ENCODE measurements around the gene LUZP1. TPM values are rescaled to one million over a fixed set of nuclear protein-coding genes. Genes with fewer than 3 reads are reported as not detected.
A peak's percentile ranks its signal among the peaks of the same experiment; 100 is the strongest.

Gene LUZP1
- total and polyA plus RNA-seq, 2 experiments from 2014 or later = 45.7 to 152 TPM

DNA sequence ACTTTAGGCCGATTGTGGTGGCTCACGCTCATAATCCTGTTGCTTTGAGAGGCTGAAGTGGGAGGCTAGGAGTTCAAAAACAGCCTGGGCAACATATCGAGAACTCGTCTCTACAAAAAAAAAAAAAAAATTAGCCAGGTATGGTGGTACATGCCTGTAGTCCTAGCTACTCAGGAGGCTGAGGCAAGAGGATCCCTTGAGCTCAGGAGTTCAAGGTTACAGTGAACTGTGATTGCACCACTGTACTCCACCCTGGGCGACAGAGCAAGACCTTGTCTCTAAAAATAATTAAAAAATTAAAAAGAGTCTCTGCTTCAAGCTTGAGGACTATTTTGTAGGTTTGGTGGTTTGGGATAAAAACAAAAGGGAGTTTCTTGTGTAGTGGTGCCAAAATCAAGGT lies 128.1 kb downstream of the LUZP1 start:
- Histone ChIP-seq H4K20me1 (replicated peaks; ENCODE audit: insufficient read depth) (peaks cover 79% of the 10 kb centered on the region), H3K27ac (ENCODE audit: low read depth) (0 out of 2 replicates have a peak overlapping the region, but pooled peaks have one; percentile 12), H3K4me3 (no peak overlapping the region), H3F3A (replicated peaks; ENCODE audit: low read depth) (no peaks in the 10 kb centered on the region), H3K9me2 (ENCODE audit: insufficient read depth) (no peaks in the 10 kb centered on the region), H3K27me3 (ENCODE audit: insufficient read depth) (no peaks in the 10 kb centered on the region), H2AFZ (no peak overlapping the region), H3K36me3 (ENCODE audit: insufficient read depth) (no peaks in the 10 kb centered on the region), H3K79me2 (replicated peaks; ENCODE audit: insufficient read depth) (peaks cover 98% of the 10 kb centered on the region), H3K4me1 (ENCODE audit: insufficient read depth) (peaks cover 22% of the 10 kb centered on the region), H3K4me2 (no peak overlapping the region)
- H3K4me1 Mint-ChIP-seq = peaks cover 42% of the 10 kb centered on the region
- H3K27me3 Mint-ChIP-seq (ENCODE audit: insufficient read depth, low read depth, poor library complexity) = no peaks in the 10 kb centered on the region
- H3K4me3 Mint-ChIP-seq = no peak overlapping the region
- DNase-seq (ENCODE audit: low spot score) (no peak), ATAC-seq (no peak)
- TF ChIP-seq, protein P1, sequence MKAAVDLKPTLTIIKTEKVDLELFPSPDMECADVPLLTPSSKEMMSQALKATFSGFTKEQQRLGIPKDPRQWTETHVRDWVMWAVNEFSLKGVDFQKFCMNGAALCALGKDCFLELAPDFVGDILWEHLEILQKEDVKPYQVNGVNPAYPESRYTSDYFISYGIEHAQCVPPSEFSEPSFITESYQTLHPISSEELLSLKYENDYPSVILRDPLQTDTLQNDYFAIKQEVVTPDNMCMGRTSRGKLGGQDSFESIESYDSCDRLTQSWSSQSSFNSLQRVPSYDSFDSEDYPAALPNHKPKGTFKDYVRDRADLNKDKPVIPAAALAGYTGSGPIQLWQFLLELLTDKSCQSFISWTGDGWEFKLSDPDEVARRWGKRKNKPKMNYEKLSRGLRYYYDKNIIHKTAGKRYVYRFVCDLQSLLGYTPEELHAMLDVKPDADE (IDR thresholded peaks at IDR 0.05) = no peak
- no peak for TF ChIP-seq STAT1 (IDR thresholded peaks at IDR 0.05; ENCODE audit: unreplicated experiment)
- TF ChIP-seq EZH2phosphoT487 (IDR thresholded peaks at IDR 0.05; ENCODE audit: unreplicated experiment) = no peak
- TF ChIP-seq, protein P2, sequence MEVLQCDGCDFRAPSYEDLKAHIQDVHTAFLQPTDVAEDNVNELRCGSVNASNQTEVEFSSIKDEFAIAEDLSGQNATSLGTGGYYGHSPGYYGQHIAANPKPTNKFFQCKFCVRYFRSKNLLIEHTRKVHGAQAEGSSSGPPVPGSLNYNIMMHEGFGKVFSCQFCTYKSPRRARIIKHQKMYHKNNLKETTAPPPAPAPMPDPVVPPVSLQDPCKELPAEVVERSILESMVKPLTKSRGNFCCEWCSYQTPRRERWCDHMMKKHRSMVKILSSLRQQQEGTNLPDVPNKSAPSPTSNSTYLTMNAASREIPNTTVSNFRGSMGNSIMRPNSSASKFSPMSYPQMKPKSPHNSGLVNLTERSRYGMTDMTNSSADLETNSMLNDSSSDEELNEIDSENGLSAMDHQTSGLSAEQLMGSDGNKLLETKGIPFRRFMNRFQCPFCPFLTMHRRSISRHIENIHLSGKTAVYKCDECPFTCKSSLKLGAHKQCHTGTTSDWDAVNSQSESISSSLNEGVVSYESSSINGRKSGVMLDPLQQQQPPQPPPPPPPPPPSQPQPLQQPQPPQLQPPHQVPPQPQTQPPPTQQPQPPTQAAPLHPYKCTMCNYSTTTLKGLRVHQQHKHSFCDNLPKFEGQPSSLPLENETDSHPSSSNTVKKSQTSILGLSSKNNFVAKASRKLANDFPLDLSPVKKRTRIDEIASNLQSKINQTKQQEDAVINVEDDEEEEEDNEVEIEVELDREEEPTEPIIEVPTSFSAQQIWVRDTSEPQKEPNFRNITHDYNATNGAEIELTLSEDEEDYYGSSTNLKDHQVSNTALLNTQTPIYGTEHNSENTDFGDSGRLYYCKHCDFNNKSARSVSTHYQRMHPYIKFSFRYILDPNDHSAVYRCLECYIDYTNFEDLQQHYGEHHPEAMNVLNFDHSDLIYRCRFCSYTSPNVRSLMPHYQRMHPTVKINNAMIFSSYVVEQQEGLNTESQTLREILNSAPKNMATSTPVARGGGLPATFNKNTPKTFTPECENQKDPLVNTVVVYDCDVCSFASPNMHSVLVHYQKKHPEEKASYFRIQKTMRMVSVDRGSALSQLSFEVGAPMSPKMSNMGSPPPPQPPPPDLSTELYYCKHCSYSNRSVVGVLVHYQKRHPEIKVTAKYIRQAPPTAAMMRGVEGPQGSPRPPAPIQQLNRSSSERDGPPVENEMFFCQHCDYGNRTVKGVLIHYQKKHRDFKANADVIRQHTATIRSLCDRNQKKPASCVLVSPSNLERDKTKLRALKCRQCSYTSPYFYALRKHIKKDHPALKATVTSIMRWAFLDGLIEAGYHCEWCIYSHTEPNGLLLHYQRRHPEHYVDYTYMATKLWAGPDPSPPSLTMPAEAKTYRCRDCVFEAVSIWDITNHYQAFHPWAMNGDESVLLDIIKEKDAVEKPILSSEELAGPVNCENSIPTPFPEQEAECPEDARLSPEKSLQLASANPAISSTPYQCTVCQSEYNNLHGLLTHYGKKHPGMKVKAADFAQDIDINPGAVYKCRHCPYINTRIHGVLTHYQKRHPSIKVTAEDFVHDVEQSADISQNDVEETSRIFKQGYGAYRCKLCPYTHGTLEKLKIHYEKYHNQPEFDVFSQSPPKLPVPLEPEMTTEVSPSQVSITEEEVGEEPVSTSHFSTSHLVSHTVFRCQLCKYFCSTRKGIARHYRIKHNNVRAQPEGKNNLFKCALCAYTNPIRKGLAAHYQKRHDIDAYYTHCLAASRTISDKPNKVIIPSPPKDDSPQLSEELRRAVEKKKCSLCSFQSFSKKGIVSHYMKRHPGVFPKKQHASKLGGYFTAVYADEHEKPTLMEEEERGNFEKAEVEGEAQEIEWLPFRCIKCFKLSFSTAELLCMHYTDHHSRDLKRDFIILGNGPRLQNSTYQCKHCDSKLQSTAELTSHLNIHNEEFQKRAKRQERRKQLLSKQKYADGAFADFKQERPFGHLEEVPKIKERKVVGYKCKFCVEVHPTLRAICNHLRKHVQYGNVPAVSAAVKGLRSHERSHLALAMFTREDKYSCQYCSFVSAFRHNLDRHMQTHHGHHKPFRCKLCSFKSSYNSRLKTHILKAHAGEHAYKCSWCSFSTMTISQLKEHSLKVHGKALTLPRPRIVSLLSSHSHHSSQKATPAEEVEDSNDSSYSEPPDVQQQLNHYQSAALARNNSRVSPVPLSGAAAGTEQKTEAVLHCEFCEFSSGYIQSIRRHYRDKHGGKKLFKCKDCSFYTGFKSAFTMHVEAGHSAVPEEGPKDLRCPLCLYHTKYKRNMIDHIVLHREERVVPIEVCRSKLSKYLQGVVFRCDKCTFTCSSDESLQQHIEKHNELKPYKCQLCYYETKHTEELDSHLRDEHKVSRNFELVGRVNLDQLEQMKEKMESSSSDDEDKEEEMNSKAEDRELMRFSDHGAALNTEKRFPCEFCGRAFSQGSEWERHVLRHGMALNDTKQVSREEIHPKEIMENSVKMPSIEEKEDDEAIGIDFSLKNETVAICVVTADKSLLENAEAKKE (CRISPR knock-in tag; IDR thresholded peaks at IDR 0.05) = no peak
- TF ChIP-seq ZNF114 (CRISPR knock-in tag; IDR thresholded peaks at IDR 0.05) = no peak
- TF ChIP-seq REST (IDR thresholded peaks at IDR 0.05; ENCODE audit: unreplicated experiment) = no peak
- no peak for TF ChIP-seq CREB1 (CRISPR knock-in tag; IDR thresholded peaks at IDR 0.05; ENCODE audit: low read depth)
- TF ChIP-seq EZH2 (IDR thresholded peaks at IDR 0.05; ENCODE audit: low read depth, unreplicated experiment) = no peak
- TF ChIP-seq NANOG (IDR thresholded peaks at IDR 0.05; ENCODE audit: borderline replicate concordance) = no peak
- no peak for TF ChIP-seq POLR2AphosphoS5 (IDR thresholded peaks at IDR 0.05; ENCODE audit: low read depth)
- no peak for TF ChIP-seq ZNF331 (CRISPR knock-in tag; IDR thresholded peaks at IDR 0.05; ENCODE audit: low read depth)
- TF ChIP-seq JUNB (IDR thresholded peaks at IDR 0.05; ENCODE audit: unreplicated experiment) = no peak
- TF ChIP-seq, protein P3, sequence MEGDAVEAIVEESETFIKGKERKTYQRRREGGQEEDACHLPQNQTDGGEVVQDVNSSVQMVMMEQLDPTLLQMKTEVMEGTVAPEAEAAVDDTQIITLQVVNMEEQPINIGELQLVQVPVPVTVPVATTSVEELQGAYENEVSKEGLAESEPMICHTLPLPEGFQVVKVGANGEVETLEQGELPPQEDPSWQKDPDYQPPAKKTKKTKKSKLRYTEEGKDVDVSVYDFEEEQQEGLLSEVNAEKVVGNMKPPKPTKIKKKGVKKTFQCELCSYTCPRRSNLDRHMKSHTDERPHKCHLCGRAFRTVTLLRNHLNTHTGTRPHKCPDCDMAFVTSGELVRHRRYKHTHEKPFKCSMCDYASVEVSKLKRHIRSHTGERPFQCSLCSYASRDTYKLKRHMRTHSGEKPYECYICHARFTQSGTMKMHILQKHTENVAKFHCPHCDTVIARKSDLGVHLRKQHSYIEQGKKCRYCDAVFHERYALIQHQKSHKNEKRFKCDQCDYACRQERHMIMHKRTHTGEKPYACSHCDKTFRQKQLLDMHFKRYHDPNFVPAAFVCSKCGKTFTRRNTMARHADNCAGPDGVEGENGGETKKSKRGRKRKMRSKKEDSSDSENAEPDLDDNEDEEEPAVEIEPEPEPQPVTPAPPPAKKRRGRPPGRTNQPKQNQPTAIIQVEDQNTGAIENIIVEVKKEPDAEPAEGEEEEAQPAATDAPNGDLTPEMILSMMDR (conservative IDR thresholded peaks at IDR 0.05; ENCODE audit: low read depth in 2 of 2) = no peak
- peaks cover 9% of the 10 kb centered on the region; the same call in 2 of the 3 replicates for H3K36me3 Mint-ChIP-seq (ENCODE audit: low read depth)
- no peaks in the 10 kb centered on the region for H3K9me3 Mint-ChIP-seq
- H3K27ac Mint-ChIP-seq = no peak overlapping the region

Measured in GM23338 (cell line).